GM20000 (cell line): ENCODE results near the gene BAHCC1.

ENCODE experiments used
- DNase-seq: peaks from one replicate; pipeline ENCODE4 v3.0.0; 2012; ENCODE audit warnings: low spot score
- CTCF ChIP-seq: IDR thresholded peaks from 2 replicates; pipeline ENCODE4 v1.5.1; 2012; ENCODE audit warnings: mild to moderate bottlenecking, control low read depth; ENCODE audit errors: extremely low read depth, missing control alignments

The BAHCC1 gene

GRCh38 chr17:81437191-81437651, 42.0 kb downstream of the BAHCC1 start:
- no peak for TF ChIP-seq CTCF
- DNase-seq: no peak

GRCh38 chr17:81438007-81438659, 42.9 kb downstream of the BAHCC1 start:
- TF ChIP-seq CTCF: no peak
- DNase-seq: no peak

- no peak for TF ChIP-seq CTCF
Observed at GRCh38 chr17:81438688-81439087, 43.4 kb downstream of the BAHCC1 start.

GRCh38 chr17:81440051-81440471, 44.8 kb downstream of the BAHCC1 start:
- no peak for DNase-seq
- TF ChIP-seq CTCF: no peak

More at GRCh38 chr17:81438688-81439087, 43.4 kb downstream of the BAHCC1 start:
- DNase-seq: no peak

GRCh38 chr17:81440511-81441244, 45.4 kb downstream of the BAHCC1 start:
- peak; percentile 73 for DNase-seq
- peak; percentile 17 for TF ChIP-seq CTCF

- DNase-seq: no peak
- TF ChIP-seq CTCF: no peak
Observed at GRCh38 chr17:81442791-81443190, 47.5 kb downstream of the BAHCC1 start.

GRCh38 chr17:81443269-81443668, 48.0 kb downstream of the BAHCC1 start:
- no peak for TF ChIP-seq CTCF
- DNase-seq: no peak
